Measurements from ENCODE around the gene PSMA8. TPM values are rescaled to one million over a fixed set of nuclear protein-coding genes. Genes with fewer than 3 reads are reported as not detected.
"Not testable (repeated sequence)": the region's sequence is repeated elsewhere in the genome, so short reads cannot be mapped to it uniquely, and the experiment has no call there.

Gene PSMA8
- total RNA-seq, 2 experiments from 2014 or later = 0.89 to 1.2 TPM

DNA sequence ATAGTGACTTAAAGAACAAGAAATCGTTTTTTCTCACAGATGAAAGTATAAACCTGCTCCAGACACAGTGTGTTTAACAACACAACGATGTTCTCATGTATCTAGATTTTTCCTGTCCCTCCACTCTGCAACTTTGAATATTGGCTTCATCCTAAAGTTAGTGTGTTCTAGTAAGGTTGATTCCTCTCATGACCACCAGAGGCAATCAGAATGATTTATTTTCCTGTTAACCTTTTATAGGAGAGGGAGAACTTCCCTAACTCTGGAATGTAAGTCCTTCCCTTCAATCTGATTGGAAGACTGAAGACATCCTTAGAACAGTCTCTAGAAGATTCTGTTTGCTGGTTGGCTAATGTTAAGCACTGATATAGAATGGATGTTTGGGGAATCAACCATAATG, 51.6 kb downstream of the PSMA8 start:
- H3K27ac Mint-ChIP-seq = no peak overlapping the region
- no peak overlapping the region for H3K4me3 Mint-ChIP-seq
- H3K27me3 Mint-ChIP-seq = no peaks in the 10 kb centered on the region
- H3K4me1 Mint-ChIP-seq = peaks cover 16% of the 10 kb centered on the region
- no peak for DNase-seq
- ChIA-PET CTCF (no interaction called here), POLR2A (no interaction called here)
- peaks cover 5% of the 10 kb centered on the region for H3K36me3 Mint-ChIP-seq (ENCODE audit: low read depth)
- peaks cover 6% of the 10 kb centered on the region for H3K9me3 Mint-ChIP-seq

DNA sequence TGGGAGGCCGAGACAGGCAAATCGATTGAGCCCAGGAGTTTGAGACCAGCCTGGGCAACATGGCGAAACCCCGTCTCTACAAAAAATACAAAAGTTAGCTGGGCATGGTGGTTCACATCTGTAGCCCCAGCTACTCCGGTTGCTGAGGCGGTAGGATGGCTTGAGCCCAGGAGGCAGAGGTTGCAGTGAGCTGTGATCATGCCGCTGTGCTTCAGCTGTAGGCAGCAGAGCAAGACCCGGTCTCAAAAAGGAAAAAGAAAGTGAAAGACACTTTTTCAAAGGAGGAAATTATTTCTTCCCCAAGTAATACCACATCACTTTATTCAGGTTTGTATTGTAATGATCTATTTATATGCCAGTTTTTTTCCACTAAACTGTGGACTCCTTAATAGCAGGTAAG, 56.8 kb downstream of the PSMA8 start:
- Mint-ChIP-seq H3K36me3 (ENCODE audit: low read depth) (peaks cover 5% of the 10 kb centered on the region), H3K27ac (peak overlapping the region; percentile 91), H3K9me3 (peaks cover 6% of the 10 kb centered on the region), H3K4me1 (peaks cover 19% of the 10 kb centered on the region), H3K27me3 (no peaks in the 10 kb centered on the region), H3K4me3 (peak overlapping the region; percentile 71)
- ChIA-PET CTCF (interaction anchor here (1.0 kb wide), 1 partner anchor 9 kb away, joined by 3 read pairs; no protein-coding TSS in a partner anchor), POLR2A (no interaction called here)
- peak; percentile 56 for DNase-seq

DNA sequence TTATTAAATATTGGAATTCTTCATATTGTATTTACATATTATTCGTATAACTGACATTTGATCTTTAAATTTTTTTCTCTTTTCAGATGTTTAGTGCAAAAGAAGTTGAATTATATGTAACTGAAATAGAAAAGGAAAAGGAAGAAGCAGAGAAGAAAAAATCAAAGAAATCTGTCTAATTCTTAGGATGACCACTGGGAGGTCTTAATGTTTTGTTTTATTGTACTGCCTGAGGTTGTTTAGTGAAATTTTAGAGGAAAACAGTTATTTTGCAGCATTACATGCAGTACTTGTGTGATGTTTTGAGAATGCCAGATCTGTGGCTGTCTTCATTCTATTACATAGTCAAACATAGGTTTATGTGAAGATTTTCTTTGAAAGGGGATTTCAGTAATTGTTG, 58.6 kb downstream of the PSMA8 start:
- Mint-ChIP-seq H3K27me3 (no peaks in the 10 kb centered on the region), H3K27ac (no peak overlapping the region), H3K9me3 (peaks cover 6% of the 10 kb centered on the region), H3K4me3 (no peak overlapping the region), H3K4me1 (peaks cover 19% of the 10 kb centered on the region), H3K36me3 (ENCODE audit: low read depth) (peaks cover 5% of the 10 kb centered on the region)
- ChIA-PET POLR2A (no interaction called here), CTCF (interaction anchor here (1.1 kb wide), 1 partner anchor 18 kb away, joined by 3 read pairs; no protein-coding TSS in a partner anchor)
- DNase-seq = no peak

DNA sequence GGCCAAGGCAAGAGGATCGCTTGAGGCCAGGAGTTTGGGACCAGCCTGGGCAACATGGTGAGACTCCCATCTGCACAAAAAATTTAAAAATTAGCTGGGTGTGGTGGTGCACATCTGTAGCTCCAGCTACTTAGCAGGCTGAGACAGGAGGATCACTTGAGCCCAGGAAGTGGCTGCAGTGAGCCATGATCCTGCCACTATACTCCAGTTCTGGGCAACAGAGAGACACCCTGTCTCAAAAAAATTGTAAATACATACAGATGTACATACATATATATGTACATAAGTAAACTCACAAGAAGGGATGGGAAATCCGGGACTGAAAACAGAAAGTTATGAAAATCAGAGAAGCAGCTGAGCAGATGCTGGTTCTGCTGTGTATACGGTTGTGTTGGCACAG, 62.9 kb downstream of the PSMA8 start:
- no peaks in the 10 kb centered on the region for H3K27me3 Mint-ChIP-seq
- no peaks in the 10 kb centered on the region for H3K36me3 Mint-ChIP-seq (ENCODE audit: low read depth)
- H3K27ac Mint-ChIP-seq = no peak overlapping the region
- no peak for DNase-seq
- peaks cover 4% of the 10 kb centered on the region for H3K4me1 Mint-ChIP-seq
- no peaks in the 10 kb centered on the region for H3K9me3 Mint-ChIP-seq
- ChIA-PET CTCF (interaction anchor here (0.7 kb wide), 1 partner anchor 193 kb away, joined by 3 read pairs; no protein-coding TSS in a partner anchor), POLR2A (no interaction called here)
- H3K4me3 Mint-ChIP-seq = no peak overlapping the region

DNA sequence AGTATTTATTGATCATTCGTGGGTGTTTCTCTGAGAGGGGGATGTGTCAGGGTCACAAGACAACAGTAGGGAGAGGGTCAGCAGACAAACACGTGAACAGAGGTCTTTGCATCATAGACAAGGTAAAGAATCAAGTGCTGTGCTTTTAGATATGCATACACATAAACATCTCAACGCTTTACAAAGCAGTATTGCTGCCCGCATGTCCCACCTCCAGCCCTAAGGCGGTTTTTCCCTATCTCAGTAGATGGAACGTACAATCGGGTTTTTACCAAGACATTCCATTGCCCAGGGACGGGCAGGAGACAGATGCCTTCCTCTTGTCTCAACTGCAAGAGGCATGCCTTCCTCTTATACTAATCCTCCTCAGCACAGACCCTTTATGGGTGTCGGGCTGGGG, 68.3 kb downstream of the PSMA8 start:
- DNase-seq; H3K27me3 Mint-ChIP-seq; H3K27ac Mint-ChIP-seq; H3K4me3 Mint-ChIP-seq; H3K36me3 Mint-ChIP-seq (ENCODE audit: low read depth); CTCF ChIA-PET; POLR2A ChIA-PET; H3K9me3 Mint-ChIP-seq; H3K4me1 Mint-ChIP-seq: not testable (repeated sequence)

DNA sequence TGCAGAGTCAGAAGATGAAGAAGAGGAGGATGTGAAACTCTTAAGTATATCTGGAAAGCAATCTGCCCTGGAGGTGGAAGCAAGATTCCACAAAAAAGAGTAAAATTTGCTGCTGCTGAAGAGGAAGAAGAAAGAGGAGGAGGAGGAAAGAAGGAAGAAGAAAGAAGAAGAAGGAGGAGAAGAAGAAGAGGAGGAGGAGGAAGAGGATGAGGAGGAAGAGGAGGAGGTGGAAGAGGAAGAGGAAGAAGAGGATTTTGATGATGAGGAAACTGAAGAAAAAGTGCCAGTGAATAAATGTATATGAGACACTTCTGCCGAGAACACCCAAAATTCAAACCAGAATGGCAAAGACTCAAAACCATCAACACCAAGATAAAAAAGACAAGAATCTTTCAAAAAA, 71.6 kb downstream of the PSMA8 start:
- Mint-ChIP-seq H3K27me3 (no peaks in the 10 kb centered on the region), H3K4me3 (no peak overlapping the region), H3K27ac (no peak overlapping the region), H3K36me3 (ENCODE audit: low read depth) (no peaks in the 10 kb centered on the region), H3K9me3 (no peaks in the 10 kb centered on the region), H3K4me1 (peaks cover 2% of the 10 kb centered on the region)
- DNase-seq = no peak
- ChIA-PET CTCF (no interaction called here), POLR2A (no interaction called here)

DNA sequence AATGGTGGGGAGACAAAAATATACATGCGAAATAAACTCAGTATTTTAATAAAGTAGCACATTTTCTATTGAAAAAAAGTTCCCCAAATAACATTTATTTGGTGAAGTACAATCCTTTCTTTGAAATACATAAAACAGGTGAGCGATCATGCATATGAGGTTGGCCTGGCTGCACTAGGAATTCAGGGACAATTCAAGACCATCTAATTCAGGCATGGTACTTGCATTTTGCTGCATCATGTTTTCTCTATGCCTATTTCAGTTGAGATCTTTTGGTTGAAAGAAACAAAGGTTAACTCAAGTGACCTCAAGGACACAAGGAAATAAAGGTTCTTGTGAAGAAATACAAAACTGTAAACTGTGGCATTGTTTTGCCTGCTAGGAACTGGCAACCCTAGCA, 72.8 kb downstream of the PSMA8 start:
- POLR2A ChIA-PET = no interaction called here
- H3K27ac Mint-ChIP-seq = no peak overlapping the region
- H3K4me3 Mint-ChIP-seq = no peak overlapping the region
- H3K27me3 Mint-ChIP-seq = no peaks in the 10 kb centered on the region
- DNase-seq = no peak
- peaks cover 2% of the 10 kb centered on the region for H3K9me3 Mint-ChIP-seq
- CTCF ChIA-PET = interaction anchor here (0.6 to 1.1 kb wide), 2 partner anchors 11 to 156 kb away, joined by 3 to 9 read pairs; no protein-coding TSS in a partner anchor
- H3K4me1 Mint-ChIP-seq = peaks cover 4% of the 10 kb centered on the region
- no peaks in the 10 kb centered on the region for H3K36me3 Mint-ChIP-seq (ENCODE audit: low read depth)

DNA sequence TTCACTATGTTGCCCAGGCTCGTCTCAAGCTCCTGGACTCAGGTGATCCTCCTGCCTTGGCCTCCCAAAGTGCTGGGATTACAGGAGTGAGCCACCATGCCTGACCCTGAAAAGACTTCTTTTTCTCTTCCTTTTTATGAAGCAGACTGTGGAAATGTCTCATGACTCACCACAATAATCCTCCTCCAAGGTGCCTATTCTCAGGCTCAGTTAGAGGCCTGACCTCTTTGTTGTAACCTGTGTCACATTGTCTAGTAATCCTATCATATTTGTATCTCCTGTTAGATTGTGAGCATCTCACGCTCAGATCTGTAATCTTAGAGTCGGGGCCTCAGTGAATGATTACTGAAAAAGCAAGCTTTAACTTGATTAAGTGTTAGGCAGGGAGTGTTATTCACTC, 74.3 kb downstream of the PSMA8 start:
- ChIA-PET POLR2A (no interaction called here), CTCF (interaction anchor here (0.5 to 1.4 kb wide), 2 partner anchors 9 to 89 kb away, joined by 4 to 5 read pairs; no protein-coding TSS in a partner anchor)
- no peaks in the 10 kb centered on the region for H3K36me3 Mint-ChIP-seq (ENCODE audit: low read depth)

DNA sequence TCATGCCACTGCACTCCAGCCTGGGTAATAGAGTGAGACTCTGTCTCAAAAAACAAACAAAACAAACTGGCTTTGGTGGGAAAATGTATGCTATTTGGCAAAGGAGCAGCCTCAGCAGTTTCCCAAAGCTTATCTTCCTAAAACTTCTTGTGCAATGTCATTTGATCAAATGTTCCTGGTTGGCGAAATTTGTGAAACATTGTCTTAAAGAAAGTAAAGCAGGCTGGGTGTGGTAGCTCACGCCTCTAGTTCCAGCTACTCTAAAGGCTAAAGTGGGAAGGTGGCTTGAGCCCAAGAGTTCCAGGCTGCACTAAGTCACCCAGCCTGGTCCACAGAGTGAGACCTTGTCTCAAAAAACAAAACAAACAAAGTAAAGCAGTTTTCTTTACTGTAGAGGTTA, 75.3 kb downstream of the PSMA8 start:
- peaks cover 4% of the 10 kb centered on the region for H3K4me1 Mint-ChIP-seq
- H3K36me3 Mint-ChIP-seq (ENCODE audit: low read depth) = no peaks in the 10 kb centered on the region
- peaks cover 3% of the 10 kb centered on the region for H3K9me3 Mint-ChIP-seq
- ChIA-PET CTCF (interaction anchor here (0.7 to 1.1 kb wide), 3 partner anchors 14 to 162 kb away, joined by 3 to 4 read pairs (median 4); no protein-coding TSS in a partner anchor), POLR2A (interaction anchor here (0.6 kb wide), 1 partner anchor 200 kb away, joined by 3 read pairs; no protein-coding TSS in a partner anchor)
- no peak overlapping the region for H3K27ac Mint-ChIP-seq
- DNase-seq = no peak
- no peaks in the 10 kb centered on the region for H3K27me3 Mint-ChIP-seq
- H3K4me3 Mint-ChIP-seq = no peak overlapping the region

More for the DNA sequence above, 74.3 kb downstream of the PSMA8 start:
- H3K27me3 Mint-ChIP-seq = no peaks in the 10 kb centered on the region
- no peak overlapping the region for H3K27ac Mint-ChIP-seq
- H3K4me1 Mint-ChIP-seq = peaks cover 4% of the 10 kb centered on the region
- H3K9me3 Mint-ChIP-seq = peaks cover 3% of the 10 kb centered on the region
- H3K4me3 Mint-ChIP-seq = no peak overlapping the region
- DNase-seq = no peak

DNA sequence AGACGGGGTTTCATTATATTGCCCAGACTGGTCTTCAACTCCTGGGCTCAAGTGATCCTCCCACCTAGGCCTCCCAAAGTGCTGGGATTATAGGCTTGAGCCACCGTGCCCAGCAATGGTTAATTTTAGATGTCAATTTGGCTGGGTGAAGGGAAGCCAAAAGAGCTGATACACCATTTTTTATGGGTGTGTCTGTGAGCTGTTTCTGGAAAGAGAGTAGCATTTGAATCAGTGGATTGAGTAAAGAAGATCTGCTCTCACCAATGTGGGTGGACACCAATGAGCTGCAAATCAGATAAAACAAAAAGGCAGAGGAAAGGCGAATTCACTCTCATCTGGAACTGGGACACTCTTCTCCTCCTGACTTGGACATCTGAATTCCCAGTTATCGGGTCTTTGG, 76.5 kb downstream of the PSMA8 start:
- CTCF ChIA-PET = interaction anchor here (1.2 kb wide), 1 partner anchor 17 kb away, joined by 3 read pairs; no protein-coding TSS in a partner anchor

DNA sequence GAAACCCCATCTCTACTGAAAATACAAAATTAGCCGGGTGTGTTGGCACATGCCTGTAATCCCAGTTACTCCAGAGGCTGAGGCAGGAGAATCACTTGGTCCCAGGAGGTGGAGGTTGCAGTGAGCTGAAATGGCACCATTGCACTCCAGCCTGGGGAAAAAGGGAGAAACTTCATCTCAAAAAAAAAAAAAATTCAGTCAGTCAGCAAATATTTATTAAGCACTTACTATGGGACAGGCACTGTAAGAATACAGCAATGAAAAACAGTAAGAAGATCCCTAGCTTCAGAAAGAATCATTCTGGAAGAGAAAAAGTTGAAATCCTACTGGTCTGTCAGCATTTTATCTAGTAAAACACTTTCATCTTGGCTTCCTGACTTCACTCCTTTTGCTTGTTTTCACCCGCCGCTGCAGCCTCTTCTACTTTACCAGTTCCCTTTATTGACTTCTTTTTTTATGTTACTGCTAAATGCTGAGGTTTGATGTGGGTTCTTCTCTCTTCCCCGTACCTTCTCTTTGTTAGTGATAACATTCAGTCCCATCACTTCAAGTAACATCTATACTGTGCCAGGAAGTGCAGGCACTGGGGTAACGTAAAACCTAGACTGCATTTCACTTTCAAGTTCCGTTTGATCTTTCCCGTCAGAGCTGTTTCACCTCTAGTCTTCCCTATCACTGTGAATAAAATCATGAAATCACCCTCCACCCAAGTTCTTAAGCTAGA, 81.7 kb downstream of the PSMA8 start:
- Mint-ChIP-seq H3K36me3 (ENCODE audit: low read depth) (no peaks in the 10 kb centered on the region), H3K27ac (peak overlapping the region; percentile 89), H3K4me1 (peaks cover 34% of the 10 kb centered on the region), H3K27me3 (no peaks in the 10 kb centered on the region), H3K9me3 (peaks cover 3% of the 10 kb centered on the region), H3K4me3 (peak overlapping the region; percentile 56)
- CTCF ChIA-PET = interaction anchor here (1.5 kb wide), 1 partner anchor 12 kb away, joined by 3 read pairs; no protein-coding TSS in a partner anchor
- POLR2A ChIA-PET = no interaction called here
- peak; percentile 73 for DNase-seq

More for the DNA sequence above, 76.5 kb downstream of the PSMA8 start:
- Mint-ChIP-seq H3K4me1 (peaks cover 16% of the 10 kb centered on the region), H3K4me3 (no peak overlapping the region), H3K9me3 (peaks cover 3% of the 10 kb centered on the region), H3K36me3 (ENCODE audit: low read depth) (no peaks in the 10 kb centered on the region), H3K27ac (no peak overlapping the region), H3K27me3 (no peaks in the 10 kb centered on the region)
- DNase-seq = no peak
- POLR2A ChIA-PET = no interaction called here

DNA sequence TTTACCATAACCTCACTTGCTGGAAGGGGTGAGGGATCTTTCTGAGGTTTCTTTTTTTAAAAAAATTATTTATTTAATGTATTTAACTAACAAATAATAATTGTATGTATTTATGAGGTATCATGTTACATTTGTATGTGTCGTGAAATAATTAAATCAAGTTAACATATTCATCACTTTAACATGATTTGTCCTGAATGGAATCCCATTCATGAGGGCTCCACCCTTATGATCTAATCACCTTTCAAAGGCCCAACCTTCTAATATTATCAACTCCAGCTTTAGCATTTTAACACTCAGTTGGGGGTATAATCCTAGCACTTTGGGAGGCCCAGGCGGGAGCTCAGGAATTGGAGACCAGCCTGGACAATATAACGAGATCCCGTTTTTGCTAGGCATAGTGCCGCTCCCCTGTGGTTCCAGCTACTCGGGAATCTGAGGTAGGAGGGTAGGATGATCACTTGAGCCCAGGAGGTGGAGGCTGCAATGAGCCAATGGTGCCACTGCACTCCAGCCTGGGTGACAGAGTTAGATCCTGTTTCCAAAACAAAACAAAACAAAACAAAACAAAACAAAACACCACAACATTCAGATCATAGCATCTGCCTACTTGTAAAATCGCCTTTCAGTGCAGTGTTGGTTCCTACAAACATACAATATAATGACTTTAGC, 91.5 kb downstream of the PSMA8 start:
- peak overlapping the region; percentile 46 for H3K27ac Mint-ChIP-seq
- ChIA-PET POLR2A (no interaction called here), CTCF (no interaction called here)
- peaks cover 32% of the 10 kb centered on the region for H3K4me1 Mint-ChIP-seq
- peak overlapping the region; percentile 94 for H3K4me3 Mint-ChIP-seq
- H3K36me3 Mint-ChIP-seq (ENCODE audit: low read depth) = no peaks in the 10 kb centered on the region
- peaks cover 3% of the 10 kb centered on the region for H3K27me3 Mint-ChIP-seq
- DNase-seq = no peak
- H3K9me3 Mint-ChIP-seq = no peaks in the 10 kb centered on the region

DNA sequence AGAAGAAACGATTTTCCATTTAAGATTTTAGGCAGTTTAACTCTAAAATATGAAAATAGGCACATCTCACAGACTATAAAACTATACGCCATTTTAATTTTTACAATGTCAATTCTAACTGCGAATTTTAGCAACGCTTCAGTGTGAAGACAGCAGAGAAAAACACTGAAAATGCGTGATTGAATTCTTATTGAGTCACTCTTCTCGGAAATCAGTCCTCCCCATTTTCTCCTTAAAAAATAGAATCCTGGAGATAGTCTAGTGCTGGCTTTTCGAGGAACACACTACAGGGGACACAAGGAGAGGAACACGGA, 92.2 kb downstream of the PSMA8 start:
- ChIA-PET CTCF (no interaction called here), POLR2A (no interaction called here)
- H3K4me3 Mint-ChIP-seq = peak overlapping the region; percentile 94
- no peak for DNase-seq
- H3K4me1 Mint-ChIP-seq = peaks cover 39% of the 10 kb centered on the region
- peak overlapping the region; percentile 93 for H3K27ac Mint-ChIP-seq
- peaks cover 3% of the 10 kb centered on the region for H3K36me3 Mint-ChIP-seq (ENCODE audit: low read depth)
- peaks cover 3% of the 10 kb centered on the region for H3K27me3 Mint-ChIP-seq
- no peaks in the 10 kb centered on the region for H3K9me3 Mint-ChIP-seq

All from activated CD4-positive, alpha-beta T cell treated with anti-CD3 and anti-CD28 coated beads, Interleukin-2, amount 10 ng/mL, durations not matched to agents 7 days and 5 days (primary cell).